Stimulated activated CD4-positive, alpha-beta T cell treated with anti-CD3 and anti-CD28 coated beads, Interleukin-4, amount 100 ng/mL, for 24 hours (primary cell): Measurements from ENCODE around the gene GABRE.

ENCODE experiments used
- DNase-seq: peaks from one replicate; pipeline ENCODE4 v3.0.0-alpha.2; 2020

The GABRE gene, protein sequence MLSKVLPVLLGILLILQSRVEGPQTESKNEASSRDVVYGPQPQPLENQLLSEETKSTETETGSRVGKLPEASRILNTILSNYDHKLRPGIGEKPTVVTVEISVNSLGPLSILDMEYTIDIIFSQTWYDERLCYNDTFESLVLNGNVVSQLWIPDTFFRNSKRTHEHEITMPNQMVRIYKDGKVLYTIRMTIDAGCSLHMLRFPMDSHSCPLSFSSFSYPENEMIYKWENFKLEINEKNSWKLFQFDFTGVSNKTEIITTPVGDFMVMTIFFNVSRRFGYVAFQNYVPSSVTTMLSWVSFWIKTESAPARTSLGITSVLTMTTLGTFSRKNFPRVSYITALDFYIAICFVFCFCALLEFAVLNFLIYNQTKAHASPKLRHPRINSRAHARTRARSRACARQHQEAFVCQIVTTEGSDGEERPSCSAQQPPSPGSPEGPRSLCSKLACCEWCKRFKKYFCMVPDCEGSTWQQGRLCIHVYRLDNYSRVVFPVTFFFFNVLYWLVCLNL

DNA sequence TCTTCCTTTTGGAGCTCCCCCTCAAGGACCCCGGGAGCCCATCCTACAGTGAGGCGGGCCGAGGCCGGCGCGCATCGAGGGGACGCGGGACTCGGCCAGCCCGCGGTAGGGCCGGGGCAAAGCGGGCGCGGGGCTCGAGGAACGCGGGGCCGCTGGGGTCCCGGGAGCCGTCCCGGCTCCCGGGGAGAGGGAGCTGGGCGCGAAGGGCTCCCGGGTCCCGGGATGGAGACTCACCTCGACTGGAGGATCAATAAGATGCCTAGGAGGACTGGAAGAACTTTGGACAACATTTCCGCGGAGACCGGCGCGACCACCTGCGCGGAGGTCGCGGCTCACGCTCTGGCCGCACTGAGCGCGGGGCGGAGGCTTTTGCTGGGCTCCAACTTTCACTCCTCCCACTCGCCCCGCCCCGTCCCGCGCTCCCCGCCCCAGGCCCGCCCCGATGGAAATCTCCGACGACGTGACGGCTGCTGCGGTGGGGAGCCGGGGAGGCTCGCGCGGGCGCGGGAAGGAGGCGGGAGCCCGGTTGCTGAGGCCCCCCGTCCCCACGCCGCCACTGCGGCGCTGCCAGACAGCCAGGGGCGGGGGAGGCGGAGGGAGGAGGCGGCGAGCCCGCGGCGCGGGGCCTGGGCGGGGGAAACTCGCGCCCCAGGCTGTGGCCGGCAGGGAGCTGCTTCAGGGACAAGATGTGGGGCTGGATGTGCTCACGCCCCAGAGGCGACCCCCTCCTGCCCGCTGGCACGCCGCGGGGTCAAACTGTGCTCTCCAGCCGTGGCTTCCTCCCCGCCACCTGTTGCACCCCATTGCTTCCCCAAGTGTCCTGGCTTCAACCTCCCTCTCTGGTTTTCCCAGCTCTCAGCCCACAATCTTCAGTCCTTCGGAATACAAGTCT is at the start of gene GABRE:
Gene GABRE (minus strand): TSS at position 341 of the 892 bp plus-strand sequence. CDS start 51 bp downstream, at position 290.
- DNase-seq = no peak

DNA sequence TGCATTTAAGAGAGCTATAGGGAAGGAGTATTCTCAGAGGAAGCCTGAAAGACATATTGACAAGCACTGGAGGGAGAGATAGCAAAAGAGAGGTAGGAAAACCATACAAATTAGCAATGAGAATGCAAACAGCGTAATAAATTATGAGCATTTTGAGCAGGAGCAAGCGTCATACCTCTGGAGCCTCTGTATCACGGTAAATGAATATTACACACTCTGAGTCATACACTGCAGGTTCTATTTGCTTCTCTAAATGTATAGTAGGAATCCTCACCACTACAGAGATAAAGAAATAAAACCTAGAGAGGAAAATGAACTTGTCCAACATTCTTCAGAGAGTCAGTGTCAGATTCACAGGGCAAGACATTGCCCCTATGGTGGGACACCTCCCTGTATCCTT is 46.4 kb upstream of the GABRE start:
- no peak for DNase-seq

DNA sequence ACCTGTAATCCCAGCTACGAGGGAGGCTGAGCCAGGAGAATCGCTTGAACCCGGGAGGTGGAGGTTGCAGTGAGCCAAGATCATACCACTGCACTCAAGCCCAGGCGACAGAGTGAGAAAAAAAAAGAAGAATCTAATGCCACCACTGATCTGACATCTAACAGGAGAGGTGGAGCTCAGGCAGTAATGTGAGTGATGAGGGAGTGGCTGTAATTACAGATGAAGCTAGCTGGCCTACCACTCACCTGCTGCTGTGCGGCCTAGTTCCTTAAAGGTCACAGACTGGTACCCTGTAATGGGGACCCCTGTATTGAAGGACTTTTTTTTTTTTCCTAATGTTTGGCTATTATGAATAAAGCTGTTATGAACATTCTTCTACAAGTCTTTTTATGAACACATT is 25.3 kb upstream of the GABRE start:
- no peak for DNase-seq

DNA sequence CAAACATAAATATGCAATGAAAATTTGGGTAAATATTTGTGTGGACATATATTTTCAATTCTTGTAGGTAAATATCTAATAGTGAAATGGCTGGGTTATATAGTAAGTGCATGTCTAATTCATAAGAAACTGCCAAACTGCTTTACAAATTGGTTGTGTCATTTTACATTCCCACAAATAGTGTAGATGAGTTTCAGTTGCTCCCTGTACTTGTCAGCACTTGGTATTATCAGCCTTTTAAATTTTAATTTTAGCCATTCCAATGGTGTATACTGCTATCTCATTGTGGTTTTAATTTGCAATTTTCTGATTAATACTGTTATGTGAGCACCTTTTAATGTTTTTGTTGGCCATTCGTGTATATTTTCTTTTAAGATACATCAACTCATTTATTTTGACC is 23.1 kb upstream of the GABRE start:
- no peak for DNase-seq

DNA sequence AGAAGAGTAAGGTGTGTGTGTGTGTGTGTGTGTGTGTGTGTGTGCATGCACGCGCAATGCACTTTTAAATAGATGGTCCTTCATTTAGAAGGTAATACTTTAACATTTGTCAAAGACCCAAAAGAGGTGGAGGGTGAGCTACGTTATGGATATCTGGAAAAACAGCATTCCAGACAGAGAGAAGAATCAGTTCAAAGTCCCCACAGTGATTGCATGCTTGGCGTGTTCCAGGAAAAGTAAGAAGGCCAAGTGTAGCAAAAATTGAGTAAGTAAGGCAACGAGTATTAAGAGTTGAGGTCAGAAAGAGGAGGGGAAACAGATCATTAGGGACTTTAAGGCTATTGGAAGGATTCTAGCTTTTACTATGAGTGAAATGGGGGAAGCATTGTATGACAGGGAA is 21.9 kb upstream of the GABRE start:
- no peak for DNase-seq

DNA sequence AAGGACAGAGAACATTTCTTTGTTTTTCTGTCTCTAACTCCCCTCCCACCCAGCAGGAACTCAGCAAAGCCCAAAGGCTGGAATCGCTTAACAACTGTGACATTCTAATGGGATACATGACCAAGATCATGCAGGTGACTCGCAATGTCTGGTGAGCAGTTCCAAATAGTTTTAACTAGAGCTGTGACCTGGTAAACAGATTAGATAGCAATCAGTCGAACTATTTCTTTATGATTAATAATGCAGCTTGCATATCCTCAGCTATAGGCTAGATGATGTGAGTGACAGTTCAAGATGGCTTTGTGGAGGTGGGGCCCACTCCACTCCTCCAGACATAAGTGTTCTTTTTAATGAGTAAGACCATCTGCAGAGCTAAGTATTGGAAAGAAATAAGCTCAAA is 20.0 kb upstream of the GABRE start:
- no peak for DNase-seq

DNA sequence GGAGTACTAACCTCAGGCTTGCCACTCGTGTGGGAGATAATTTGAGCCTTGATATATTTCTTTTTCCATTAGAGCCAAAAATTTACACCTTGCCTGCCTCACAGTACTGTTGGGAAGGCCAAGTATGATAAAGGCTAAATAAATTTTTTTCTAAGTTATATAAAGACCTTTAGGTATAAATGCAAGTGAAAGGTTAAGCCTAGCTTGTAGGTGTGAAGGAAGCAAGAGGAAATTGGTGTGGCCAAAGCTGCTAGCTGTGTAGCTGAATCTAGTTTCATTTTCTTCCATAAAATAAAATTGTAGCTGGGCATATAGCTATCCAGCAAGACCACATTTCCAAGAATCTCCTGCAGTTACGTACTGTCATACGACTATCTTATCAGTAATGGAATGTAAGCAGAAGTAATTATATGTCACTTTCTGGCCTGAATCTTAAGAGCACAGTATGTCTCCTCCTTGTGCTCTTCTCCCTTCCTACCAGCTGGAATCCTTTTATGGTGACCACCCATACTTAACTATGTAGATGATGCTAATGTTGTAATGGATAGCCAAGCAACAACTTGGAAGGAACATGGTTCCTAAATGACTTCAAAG is 14.3 kb upstream of the GABRE start:
- no peak for DNase-seq

DNA sequence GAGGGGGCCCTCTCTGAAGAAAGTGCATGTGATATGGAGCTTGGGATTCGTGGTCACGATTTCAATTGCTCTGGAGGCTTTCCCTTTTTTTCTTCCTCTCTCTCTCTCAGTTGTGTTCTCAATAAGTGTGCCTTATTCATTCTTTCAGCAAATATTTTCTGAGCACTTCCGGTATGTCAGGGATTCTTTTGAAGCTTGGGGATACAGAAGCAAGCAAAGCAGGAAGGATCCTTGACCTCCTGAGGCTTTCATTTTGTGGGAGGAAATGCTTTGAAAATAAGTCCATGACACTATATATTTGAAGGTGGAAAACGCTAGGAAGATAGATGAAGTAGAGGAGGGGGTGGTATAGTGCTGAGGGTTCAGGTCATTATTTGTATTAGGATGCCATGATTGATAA is 12.6 kb upstream of the GABRE start:
- no peak for DNase-seq

DNA sequence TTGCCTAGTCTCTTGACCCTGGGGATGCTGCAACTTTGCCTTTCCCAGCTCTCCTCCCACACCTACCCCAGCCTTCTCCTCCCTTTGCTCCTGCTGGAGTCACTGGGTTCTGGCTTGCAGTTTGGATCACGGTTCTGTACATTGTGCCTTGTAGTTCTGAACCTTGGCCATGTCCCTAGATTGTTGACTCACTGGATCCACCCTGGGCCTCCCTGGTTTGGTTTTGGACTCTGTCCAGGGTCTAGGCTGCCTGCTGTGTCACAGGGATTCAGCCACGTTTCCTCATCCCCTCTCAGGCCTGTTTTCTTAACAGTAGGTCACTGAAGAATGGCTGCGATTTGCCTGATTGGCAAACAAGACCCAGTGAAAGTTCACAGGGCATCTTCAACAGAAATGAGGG is 11.5 kb upstream of the GABRE start:
- no peak for DNase-seq

DNA sequence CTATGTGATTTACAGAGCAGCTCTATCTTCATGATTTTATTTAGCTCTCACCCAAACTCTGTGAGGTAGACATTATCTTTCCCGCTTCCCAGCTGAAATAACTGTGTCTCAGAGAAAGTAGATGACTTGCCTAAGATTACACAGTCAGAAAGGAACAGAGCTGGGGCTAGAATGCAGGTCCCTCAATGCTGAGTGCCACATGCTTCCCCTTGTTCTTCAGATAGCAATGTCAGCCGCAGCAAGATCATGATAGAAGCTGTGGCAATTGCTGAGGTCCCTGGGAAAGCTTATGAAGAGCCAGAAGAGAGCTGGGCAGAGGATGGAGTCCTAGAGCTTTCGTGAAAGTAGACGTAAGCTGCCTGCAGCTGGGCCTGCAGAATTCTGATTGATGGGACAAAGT is 11.1 kb upstream of the GABRE start:
- no peak for DNase-seq

DNA sequence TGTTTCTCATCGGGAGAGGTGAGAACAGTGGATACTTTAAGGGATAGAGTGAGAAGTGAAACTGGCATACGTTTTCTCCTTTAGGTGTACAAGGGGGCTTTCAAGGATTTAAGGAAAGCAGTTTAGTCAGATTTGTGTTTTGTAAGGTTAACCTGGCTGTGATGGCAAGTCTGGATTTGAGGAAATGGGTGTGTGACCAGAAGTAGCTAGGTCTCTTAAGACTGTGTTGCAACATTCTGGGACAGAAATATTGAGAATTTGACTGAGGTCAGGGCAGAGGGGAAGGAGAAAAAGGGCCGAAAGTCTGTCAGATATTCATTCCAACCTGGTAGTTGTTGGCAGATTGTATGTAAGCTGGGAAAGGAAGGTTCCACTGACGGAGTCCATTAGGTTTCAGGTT is 10.4 kb upstream of the GABRE start:
- no peak for DNase-seq

DNA sequence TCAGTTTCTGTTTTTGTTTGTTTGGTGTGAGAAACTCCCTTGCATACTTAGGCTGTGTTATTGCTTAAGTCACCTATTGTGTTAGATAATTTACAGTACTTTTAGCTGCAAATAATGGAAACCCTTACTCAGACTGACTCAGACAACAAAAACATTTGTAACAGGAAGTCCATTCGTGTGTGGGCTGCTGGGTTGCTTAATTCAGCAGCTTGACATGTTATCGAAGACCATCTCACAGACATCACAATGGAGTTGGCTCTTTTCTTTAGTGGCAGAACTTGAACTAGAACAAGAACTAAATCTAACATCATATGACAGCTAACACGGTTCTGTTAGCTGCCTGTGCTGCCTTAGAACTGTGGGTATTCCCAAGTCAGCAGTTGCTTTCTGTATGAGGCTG is 9.9 kb upstream of the GABRE start:
- DNase-seq = no peak

DNA sequence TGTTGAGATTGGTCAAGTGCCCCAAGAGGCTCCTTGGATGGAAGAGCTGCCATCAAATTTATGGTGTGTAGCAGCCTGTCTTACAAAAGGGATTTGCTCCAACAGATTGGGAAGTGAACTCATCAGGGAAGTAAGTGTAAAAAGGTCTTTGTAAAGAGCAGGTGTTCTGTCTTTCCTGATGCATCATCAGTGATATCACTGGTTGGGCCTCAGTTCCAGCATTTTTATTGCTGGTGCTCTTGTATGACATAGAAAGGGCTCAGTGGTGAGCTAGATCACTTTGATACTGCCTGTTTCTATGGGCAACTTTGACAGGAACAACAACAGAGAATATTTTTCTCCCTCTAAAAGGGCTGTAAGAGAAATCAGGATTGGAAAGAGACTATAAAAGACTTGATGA is 8.7 kb upstream of the GABRE start:
- no peak for DNase-seq

DNA sequence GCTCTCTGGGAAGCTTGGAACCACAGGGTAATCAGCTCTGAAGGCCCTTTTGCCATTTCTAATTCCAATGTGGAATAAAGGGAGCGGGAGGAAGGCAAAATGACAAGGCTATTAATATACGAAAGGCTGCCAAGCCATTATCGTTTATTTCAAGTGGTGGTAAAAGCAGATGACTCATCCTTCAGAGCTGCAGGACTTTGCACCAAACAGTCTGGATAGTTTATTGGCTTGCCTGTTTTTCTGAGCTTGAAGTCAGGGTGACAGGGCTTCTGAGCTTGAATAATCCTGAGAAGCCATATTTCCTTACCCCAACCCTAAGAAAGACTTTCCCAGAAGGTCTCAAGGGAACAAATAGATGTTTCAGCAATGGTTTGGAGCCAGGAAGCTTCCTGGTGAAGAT is 7.7 kb upstream of the GABRE start:
- no peak for DNase-seq

DNA sequence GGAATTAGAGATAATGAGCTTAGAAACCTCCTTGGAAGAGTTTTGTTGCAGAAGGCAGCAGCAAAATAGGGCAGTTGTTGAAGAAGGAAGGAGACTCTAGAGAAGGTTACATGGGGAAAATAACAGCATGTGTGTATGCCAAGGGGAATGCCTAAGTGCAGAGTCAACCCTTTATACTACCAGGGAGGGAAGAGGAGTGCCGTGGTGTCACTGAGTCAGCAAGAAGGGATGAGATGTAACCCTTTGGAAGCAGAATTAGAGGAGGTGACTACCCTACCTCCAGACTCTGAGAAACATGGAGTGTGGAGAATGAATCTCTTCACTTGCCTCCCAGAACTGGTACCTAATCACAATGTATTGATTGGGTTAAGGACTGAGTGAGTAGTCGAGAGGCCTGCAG is 6.7 kb upstream of the GABRE start:
- no peak for DNase-seq

DNA sequence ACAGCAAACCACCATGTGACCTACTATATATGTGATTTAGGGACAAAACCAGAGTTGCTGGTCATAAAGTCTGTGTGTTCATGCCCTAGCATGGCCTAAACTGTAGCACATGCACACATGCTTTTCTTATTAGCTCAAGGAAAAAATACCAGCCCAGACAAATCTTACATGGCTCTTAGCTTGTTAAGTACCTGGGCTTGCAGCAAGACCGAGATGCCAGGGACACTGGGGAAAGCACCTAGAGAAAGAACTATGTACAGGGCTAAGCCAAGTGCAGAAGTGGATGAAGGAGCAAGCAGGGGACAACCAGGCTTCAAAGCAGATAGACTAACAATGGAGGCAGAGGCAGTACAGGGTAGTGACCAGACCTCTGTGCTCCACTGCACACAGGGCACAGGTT is 3.4 kb upstream of the GABRE start:
- DNase-seq = no peak

DNA sequence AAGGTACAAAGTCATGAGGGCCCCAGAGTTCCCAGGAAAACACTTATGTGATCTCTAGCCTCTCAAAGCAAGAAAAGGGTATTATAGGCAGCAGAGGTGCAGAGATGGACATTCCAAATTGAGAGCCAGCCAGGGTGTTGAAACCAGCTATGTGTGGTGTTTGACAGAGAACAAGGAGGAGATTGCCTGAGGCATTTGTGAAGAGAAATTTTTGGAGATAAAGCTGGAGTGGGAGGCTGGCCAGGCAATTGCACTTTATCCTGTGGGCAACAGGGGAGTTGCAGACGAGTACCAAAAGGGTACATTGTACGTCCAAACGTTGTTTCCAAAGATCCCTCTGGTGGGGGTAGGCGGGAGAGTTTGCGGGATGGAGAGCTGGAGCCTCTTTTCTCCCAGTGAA is 2.5 kb upstream of the GABRE start:
- no peak for DNase-seq

DNA sequence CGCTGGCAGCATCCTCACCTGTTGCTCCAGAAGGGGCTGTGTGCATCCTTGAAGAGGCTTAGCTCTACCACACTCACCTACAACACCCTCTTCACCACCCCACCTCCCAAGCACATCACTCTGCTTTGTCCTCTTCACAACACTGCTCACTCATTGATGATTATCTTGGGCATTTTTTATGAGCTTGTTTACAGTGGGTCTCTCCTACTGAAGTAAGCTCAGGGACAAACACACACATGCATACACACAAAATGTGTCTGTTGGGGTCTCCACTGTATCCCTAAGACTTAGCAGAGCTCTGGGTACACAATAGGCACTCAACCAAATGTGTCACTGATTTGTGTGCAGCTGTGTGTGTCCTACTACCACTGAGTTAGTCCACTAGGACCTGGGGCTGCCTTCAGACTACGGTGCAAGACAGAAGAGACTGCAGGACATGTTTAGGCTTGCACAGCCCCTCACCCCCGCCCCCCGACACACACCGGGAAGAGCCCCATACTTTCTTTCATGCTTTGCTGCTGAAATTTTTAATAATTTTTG is 1.3 kb upstream of the GABRE start:
- DNase-seq = no peak

DNA sequence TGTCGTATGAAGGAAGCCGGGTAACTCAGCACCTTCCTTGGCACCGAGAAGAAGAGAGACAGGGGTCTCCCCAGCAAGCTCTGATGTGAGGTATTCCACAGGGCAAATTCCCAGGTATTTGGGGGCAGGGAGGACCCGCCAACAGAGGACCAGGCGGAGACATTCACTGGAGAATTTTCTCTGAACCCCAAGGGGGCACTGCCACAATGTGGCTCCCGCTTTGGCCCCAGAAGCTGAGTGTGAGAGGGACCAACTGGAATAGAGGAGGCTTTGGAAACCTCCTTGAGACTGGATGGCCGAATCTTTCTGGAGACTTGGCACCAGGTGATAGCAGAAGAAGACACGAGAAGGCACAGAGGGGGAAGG is 735 bp upstream of the GABRE start:
- no peak for DNase-seq

DNA sequence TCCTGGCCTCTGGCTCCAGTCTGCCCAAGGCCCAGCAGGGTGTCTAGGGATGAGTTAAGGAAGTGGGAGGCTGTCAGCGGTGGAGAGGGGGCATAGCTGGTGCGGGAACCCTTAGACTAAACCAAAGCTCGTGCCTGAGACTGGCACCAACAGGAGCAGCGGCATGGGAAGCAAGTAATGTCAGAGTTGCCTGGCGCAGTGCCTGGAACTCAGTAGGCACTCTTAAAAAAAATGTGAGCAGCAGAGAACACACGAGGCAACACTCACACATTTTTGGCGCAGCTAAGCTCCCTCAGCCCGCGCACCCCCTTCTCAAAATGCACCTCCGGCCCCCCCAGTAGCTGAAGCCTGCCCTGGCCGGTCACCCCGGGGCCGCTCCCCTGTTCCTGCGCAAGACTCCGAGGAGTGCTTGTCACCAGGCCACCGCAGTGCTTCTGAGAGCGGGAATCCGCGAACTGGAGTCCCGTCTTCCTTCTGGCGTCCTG is 583 bp downstream of the GABRE start:
- DNase-seq = no peak

DNA sequence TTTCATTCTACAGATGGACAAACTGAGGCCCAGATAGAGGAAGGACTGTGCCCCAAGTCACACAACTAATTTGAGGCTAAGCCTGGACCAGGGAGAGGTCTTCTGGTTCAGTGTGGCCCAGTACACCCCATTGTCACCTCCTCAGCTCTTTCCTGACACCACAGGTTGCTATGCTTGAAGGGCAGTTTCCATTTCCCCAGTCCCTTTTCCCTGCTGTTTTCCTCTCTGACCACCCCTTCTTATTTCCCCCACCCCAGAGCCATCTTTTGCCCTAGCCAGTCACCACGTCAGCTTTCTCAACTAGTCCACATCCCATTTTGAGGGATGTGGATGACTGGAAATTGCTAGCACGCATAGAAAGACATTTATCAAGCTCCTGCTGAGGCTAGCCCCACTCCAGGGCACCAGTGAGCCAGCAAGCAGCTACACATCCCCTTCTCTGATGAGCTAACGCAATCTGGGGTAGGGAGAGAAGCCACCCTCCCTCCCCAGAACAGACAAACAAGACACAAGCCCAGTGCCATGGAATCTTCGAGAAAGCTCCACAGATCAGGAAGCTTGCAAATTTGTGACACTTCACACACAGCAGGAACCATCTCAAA is 1.3 kb downstream of the GABRE start:
- no peak for DNase-seq

DNA sequence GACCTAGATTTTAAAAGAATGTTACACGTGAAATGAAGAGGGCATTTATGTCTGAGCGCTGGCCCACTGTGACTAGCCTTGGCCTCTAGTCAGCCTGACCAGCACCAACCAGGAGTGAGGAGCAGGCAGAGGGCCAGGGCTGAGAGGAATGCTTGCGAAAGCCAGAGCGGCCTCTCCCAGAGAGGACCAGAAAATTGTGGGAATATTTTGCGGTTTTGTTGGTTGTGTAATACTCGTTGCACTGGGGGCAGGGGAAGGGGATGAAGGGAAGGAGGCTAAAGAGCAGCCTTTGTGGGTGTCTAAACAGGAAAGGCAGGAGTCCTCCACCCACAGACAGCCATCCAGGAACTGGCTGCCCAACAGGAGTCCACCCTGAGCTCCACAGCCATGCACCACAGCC is 3.8 kb downstream of the GABRE start:
- no peak for DNase-seq

DNA sequence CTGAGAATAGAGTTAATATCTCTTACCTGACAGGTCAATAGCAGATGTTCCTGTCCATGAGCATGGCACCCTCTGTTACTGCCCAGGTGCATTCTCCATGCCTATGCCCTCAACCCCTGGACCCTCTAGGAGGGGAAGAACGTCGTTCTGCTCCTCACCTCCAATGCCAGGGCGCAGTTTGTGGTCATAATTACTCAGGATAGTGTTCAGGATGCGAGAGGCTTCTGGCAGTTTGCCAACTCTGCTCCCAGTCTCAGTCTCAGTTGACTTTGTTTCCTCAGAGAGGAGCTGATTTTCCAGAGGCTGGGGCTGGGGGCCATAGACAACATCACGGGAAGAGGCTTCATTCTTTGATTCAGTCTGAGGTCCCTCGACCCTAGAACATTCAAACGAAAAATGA is 4.4 kb downstream of the GABRE start:
- no peak for DNase-seq
